Activated CD4-positive, alpha-beta T cell treated with anti-CD3 and anti-CD28 coated beads for 36 hours (primary cell): ENCODE measurements around the gene SH3PXD2B. TPM values are rescaled to one million over a fixed set of nuclear protein-coding genes. Genes with fewer than 3 reads are reported as not detected.

Experiments used
- ATAC-seq: fragments of 200-7000 bp; cut with Tn5 transposase; one replicate; pipeline ENCODE4 v1.10.0; 2021; ENCODE audit warnings: mild to moderate bottlenecking, moderate library complexity
- CTCF ChIA-PET: fragments of 350-600 bp; sonication (Branson Sonifier 250); formaldehyde crosslinking; loops from one replicate; lab custom pipeline; 2021; ENCODE audit warnings: antibody characterized with exemption; lab: Charles Lee
- POLR2A ChIA-PET: fragments of 350-600 bp; sonication (Branson Sonifier 250); formaldehyde crosslinking; loops from one replicate; lab custom pipeline; 2021; ENCODE audit warnings: antibody characterized with exemption, inconsistent platforms; lab: Charles Lee
- DNase-seq: peaks from one replicate; pipeline ENCODE4 v3.0.0-alpha.2; 2020
- H3K27ac Mint-ChIP-seq: one replicate; pipeline ENCODE4 v1.8.0; 2021; ENCODE audit warnings: mixed read lengths
- H3K27me3 Mint-ChIP-seq: one replicate; pipeline ENCODE4 v1.8.0; 2021; ENCODE audit warnings: mixed read lengths
- H3K36me3 Mint-ChIP-seq: one replicate; pipeline ENCODE4 v1.8.0; 2021; ENCODE audit warnings: low read depth, mixed read lengths
- H3K4me1 Mint-ChIP-seq: one replicate; pipeline ENCODE4 v1.8.0; 2021; ENCODE audit warnings: mixed read lengths
- H3K4me3 Mint-ChIP-seq: one replicate; pipeline ENCODE4 v1.8.0; 2021; ENCODE audit warnings: mild to moderate bottlenecking, moderate library complexity, mixed read lengths
- H3K9me3 Mint-ChIP-seq: one replicate; pipeline ENCODE4 v1.8.0; 2021; ENCODE audit warnings: low read depth, mixed read lengths
- intact Hi-C, 2 experiments: fragments of 100-400 bp; cut with DNase I in 1 of 2; cut with micrococcal nuclease in 1 of 2; formaldehyde crosslinking; loops; one replicate each; pipeline versions ENCODE4 v1.14.2 to v1.15.1; 2022 to 2024; cut with DNase I, micrococcal nuclease
- total RNA-seq, 2 experiments: library from RNA; stranded (reverse); gene quantifications; one replicate each; pipeline ENCODE4 v1.2.3, GENCODE V29; 2021

The SH3PXD2B gene
- total RNA-seq, 2 experiments from 2014 or later, result 1.3 to 1.8 TPM

DNA sequence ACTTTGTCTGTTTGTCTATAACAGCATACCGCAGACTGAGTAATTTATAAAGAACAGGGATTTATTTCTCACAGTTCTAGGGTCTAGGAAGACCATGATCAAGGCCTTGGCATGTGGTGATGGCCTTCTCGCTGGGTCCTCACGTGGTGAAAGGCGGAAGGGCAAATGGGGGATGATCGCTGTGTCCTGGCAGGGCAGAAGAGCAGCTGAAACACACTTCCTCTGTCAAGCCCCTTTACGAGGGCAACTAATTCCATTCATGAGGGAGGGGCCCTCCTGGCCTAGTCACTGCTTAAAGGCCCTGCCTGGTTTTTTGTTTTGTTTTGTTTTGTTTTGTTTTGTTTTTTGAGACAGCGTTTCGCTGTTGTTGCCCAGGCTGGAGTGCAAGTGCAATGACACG is 128.9 kb downstream of the SH3PXD2B start:
- Mint-ChIP-seq H3K4me1 (no peaks in the 10 kb centered on the region), H3K4me3 (no peak overlapping the region), H3K27ac (no peak overlapping the region), H3K27me3 (no peaks in the 10 kb centered on the region), H3K9me3 (no peaks in the 10 kb centered on the region), H3K36me3 (no peaks in the 10 kb centered on the region)
- intact Hi-C loops, result no loop called here
- POLR2A ChIA-PET, result no interaction called here
- ATAC-seq (no peak), DNase-seq (no peak)
- CTCF ChIA-PET, result interaction anchor here (0.7 kb wide), 1 partner anchor 221 kb away, joined by 3 read pairs; no protein-coding TSS in a partner anchor

DNA sequence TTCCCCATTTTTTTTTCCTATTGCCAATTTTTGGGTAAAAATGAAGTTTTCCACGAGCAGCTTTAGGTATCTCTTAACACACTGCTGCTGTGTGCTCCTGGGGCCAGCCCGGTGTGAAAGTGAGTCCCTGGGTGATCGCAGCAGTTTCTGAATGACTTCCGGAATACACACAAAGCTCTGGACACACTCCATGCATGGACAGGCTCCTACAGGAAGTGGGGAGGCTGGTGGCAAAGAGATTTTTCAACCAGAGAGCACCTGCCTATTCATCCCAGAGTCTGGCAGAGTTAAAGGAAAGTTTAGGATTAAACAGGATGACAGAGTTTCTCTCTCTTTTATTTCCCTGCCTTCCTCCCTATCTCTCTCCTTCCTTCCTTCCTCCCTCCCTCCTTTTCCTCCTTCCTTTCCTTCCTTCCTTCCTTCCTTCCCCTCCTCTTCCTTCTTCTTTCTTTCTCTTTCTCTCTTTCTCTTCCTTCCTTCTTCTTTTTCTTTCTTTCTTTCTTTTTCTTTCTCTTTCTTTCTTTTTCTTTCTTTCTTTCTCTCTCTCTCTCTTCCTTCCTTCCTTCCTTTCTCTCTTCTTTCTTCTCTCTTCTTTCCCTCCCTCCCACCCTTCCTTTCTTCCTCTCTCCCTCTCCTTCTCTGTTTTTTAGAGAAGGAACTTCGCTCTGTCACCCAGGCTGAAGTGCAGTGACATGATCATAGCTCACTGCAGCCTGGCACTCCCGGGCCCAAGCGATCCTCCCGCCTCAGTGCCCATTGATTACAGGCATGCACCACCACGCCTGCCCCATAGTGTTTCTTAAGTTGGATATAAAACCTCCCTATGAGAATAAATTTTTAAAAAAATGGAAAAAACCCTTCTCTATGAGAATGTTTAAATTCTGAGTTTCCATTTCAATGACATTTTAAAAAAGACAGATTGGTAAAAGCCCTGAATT is 132.0 kb downstream of the SH3PXD2B start:
- DNase-seq (no peak), ATAC-seq (no peak)
- Mint-ChIP-seq H3K27ac (no peak overlapping the region), H3K4me3 (no peak overlapping the region), H3K9me3 (no peaks in the 10 kb centered on the region), H3K36me3 (no peaks in the 10 kb centered on the region), H3K27me3 (no peaks in the 10 kb centered on the region), H3K4me1 (no peaks in the 10 kb centered on the region)
- CTCF ChIA-PET, result no interaction called here
- intact Hi-C loops, result no loop called here
- POLR2A ChIA-PET, result no interaction called here

DNA sequence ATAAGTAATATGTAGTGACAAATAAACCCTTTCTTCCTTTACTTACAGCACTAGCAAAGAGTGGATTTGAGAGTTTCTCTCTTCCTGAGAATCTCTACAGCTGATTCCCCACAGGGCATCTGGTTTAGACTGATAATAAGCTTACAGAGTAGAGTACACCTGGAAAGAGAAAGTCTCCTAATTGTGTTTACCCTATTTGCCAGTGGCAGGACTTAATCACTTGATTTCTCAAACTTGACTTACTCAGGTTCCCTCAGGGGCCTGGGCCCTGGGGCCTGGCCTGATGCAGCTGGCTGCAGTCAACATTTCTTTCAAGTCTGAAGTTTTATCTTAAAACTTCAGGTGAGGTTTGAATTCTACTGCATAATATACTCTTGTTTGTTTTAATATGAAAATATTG is 132.7 kb downstream of the SH3PXD2B start:
- ATAC-seq (no peak), DNase-seq (no peak)
- Mint-ChIP-seq H3K36me3 (no peaks in the 10 kb centered on the region), H3K27ac (no peak overlapping the region), H3K9me3 (no peaks in the 10 kb centered on the region), H3K4me3 (no peak overlapping the region), H3K27me3 (no peaks in the 10 kb centered on the region), H3K4me1 (no peaks in the 10 kb centered on the region)
- CTCF ChIA-PET, result no interaction called here
- POLR2A ChIA-PET, result interaction anchor here (0.6 kb wide), 1 partner anchor 122 kb away, joined by 5 read pairs; no protein-coding TSS in a partner anchor
- intact Hi-C loops, result no loop called here

DNA sequence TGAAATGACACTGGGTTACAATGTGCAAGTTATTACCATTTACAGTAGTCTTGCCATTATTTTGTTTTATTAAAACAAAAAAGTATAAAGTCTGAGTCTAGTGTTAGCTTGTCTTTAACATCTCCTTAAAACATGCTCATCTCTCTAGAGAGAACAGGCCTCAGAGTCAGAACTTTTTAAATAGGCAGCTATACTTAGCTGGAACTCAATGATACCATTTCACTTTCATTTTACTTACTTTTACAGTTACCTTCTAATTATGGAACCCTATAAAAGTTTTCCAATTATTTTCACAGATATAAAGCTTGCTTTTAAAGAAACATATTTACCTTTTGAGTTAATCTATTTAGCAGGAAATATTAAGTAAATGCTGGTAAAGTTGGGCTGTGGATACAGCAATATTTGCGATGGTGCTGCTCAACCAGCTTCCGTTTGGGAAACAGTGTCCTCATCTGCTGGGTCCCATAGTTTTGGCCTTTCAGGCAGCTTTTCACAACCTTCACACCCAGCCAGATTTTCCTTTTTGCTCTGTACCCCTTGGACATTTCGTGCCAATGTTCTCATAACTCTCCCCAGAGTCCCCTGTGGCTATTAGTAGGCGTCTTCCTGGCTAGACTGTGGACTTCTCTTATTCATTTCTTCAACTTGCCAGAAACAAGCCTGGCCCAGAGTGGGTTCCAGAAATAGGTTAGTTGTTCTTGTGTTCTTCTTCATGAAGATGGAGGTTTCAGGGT is 134.4 kb downstream of the SH3PXD2B start:
- ATAC-seq (no peak), DNase-seq (no peak)
- Mint-ChIP-seq H3K9me3 (no peaks in the 10 kb centered on the region), H3K4me3 (no peak overlapping the region), H3K27ac (no peak overlapping the region), H3K4me1 (no peaks in the 10 kb centered on the region), H3K36me3 (no peaks in the 10 kb centered on the region), H3K27me3 (no peaks in the 10 kb centered on the region)
- intact Hi-C loops, result no loop called here
- ChIA-PET CTCF (interaction anchor here (1.0 to 1.4 kb wide), 2 partner anchors 9 to 11 kb away, joined by 3 to 6 read pairs; no protein-coding TSS in a partner anchor), POLR2A (no interaction called here)

DNA sequence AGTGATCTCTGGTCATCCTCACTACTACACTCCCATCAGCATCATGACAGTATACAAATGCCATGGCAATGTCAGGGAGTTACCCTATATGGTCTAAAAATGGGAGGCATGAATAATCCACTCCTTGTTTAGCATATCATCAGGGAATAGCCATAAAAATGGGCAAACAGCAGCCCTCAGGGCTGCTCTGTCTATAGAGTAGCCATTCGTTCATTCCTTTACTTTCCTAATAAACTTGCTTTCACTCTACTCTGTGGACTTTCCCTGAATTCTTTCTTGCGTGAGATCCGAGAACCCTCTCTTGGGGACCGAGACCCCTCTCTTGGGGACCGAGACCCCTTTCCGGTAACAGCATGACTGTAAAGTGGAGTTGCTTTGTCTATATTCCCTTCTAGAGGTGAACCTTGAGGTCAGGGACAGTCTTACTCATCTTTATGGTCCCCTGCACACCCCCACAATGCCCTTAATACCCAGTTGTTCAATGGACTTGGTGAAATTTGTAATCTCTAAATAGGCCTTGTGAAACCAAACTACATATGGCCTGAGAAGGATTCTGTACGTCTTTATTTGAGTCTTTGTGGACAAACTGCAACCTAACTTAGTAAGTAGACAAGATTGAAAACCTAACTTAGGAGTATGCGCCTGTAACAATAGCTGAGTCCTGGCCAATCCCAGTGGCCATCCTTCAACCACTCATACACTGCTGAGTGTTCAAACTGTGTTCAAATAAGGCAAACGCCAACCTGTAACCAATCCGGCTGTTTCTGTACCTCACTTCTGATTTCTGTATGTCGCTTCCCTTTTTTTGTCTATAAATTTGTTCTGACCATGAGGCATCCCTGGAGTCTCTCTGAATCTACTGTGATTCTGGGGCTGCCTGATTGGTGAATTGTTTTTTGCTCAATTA is 138.5 kb downstream of the SH3PXD2B start:
- Mint-ChIP-seq H3K4me1 (no peaks in the 10 kb centered on the region), H3K27ac (no peak overlapping the region), H3K27me3 (no peaks in the 10 kb centered on the region), H3K36me3 (no peaks in the 10 kb centered on the region), H3K9me3 (no peaks in the 10 kb centered on the region), H3K4me3 (no peak overlapping the region)
- intact Hi-C loops, result no loop called here
- ATAC-seq (no peak), DNase-seq (no peak)
- POLR2A ChIA-PET, result no interaction called here
- CTCF ChIA-PET, result no interaction called here

DNA sequence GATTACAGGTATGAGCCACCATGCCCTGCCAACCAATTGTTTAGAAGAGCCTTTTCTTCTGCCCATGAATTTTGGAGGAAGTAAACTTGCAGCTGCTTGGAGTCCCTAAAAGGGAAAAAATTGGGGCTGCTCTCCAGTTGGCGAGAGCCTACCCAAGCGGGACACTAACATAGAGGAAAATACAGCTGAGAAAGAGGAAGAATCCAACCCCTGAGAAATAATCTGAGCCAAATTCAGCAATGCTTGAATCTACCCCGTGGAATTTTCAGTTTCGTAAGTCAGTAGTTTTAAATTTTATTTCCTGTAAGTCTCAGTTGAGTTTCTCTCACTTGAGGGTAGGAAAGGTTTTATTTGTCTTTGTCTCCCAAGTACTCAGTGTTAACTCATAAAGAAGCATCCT is 140.4 kb downstream of the SH3PXD2B start:
- Mint-ChIP-seq H3K4me1 (no peaks in the 10 kb centered on the region), H3K27ac (no peak overlapping the region), H3K27me3 (no peaks in the 10 kb centered on the region), H3K36me3 (no peaks in the 10 kb centered on the region), H3K9me3 (no peaks in the 10 kb centered on the region), H3K4me3 (no peak overlapping the region)
- CTCF ChIA-PET, result interaction anchor here (1.0 kb wide), 1 partner anchor 15 kb away, joined by 4 read pairs; no protein-coding TSS in a partner anchor
- POLR2A ChIA-PET, result interaction anchor here (0.7 kb wide), 1 partner anchor 204 kb away, joined by 5 read pairs; no protein-coding TSS in a partner anchor
- ATAC-seq, result no peak
- DNase-seq, result no peak
- intact Hi-C loops, result no loop called here

DNA sequence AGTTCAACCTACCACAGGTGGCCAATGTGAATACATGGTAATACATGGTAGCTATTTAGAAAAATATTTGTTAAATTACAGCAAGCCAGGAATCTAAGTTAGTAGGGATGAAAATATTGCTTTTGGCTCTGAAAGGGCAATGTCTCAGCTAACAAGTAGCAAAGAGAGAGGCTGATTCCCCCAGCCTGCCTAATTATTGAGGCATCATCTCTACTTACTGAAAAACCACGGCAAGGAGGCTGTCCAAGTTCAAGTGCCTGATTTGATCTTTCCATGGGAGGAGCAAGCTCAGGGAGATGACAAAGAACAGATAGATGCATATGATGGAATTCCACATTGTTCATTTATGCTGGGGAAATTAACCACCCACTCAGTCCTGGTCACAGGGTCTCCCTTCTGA is 142.0 kb downstream of the SH3PXD2B start:
- POLR2A ChIA-PET, result no interaction called here
- no peak overlapping the region for H3K27ac Mint-ChIP-seq
- H3K27me3 Mint-ChIP-seq, result no peaks in the 10 kb centered on the region
- no peaks in the 10 kb centered on the region for H3K36me3 Mint-ChIP-seq
- DNase-seq (no peak), ATAC-seq (no peak)
- H3K9me3 Mint-ChIP-seq, result no peaks in the 10 kb centered on the region
- CTCF ChIA-PET, result interaction anchor here (1.2 kb wide), 1 partner anchor 88 kb away, joined by 3 read pairs; no protein-coding TSS in a partner anchor
- no peaks in the 10 kb centered on the region for H3K4me1 Mint-ChIP-seq
- intact Hi-C loops, result no loop called here
- no peak overlapping the region for H3K4me3 Mint-ChIP-seq

DNA sequence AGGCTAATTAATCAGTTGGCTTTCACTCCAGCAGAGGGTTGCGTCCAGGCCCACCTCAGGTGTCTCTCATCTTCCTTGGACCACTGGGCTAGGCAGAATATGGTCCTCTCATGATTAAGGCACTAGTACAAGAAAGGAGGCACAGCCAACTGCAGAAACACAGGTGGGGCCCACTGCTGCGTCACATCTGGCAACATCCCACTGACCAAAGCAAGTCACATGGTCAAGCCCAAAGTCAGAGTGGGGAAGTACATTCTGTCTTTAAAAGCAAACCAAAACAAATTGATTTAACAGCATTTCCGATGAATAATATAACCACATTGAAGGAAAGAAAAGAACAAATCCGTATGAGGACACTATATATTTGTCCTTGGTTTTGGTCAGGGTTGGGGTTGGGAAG is 142.7 kb downstream of the SH3PXD2B start:
- ATAC-seq (no peak), DNase-seq (no peak)
- no peaks in the 10 kb centered on the region for H3K9me3 Mint-ChIP-seq
- POLR2A ChIA-PET, result no interaction called here
- H3K4me1 Mint-ChIP-seq, result no peaks in the 10 kb centered on the region
- CTCF ChIA-PET, result interaction anchor here (0.7 to 1.2 kb wide), 2 partner anchors 19 to 87 kb away, joined by 3 read pairs; no protein-coding TSS in a partner anchor
- no peaks in the 10 kb centered on the region for H3K36me3 Mint-ChIP-seq
- H3K27ac Mint-ChIP-seq, result no peak overlapping the region
- intact Hi-C loops, result no loop called here
- H3K27me3 Mint-ChIP-seq, result no peaks in the 10 kb centered on the region
- no peak overlapping the region for H3K4me3 Mint-ChIP-seq

DNA sequence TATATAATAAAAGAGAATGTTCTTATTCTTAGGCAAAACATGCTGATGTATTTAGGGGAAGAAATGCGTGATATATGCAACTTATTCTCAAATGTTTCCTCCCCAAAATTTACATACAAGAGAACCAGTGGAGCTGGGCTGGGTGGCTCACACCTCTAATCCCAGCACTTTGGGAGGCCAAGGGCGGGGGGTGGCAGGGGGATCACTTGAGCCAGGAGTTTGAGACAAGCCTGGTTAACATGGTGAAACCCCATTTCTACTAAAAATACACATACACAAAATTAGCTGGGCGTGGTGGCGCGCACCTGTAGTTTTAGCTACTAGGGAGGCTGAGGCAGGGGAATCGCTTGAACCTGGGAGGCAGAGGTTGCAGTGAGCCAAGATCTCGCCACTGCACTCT is 143.3 kb downstream of the SH3PXD2B start:
- H3K36me3 Mint-ChIP-seq, result no peaks in the 10 kb centered on the region
- no peaks in the 10 kb centered on the region for H3K27me3 Mint-ChIP-seq
- H3K9me3 Mint-ChIP-seq, result no peaks in the 10 kb centered on the region
- ATAC-seq (no peak), DNase-seq (no peak)
- no peak overlapping the region for H3K27ac Mint-ChIP-seq
- CTCF ChIA-PET, result interaction anchor here (0.7 to 1.2 kb wide), 3 partner anchors 9 to 86 kb away, joined by 3 to 6 read pairs (median 3); no protein-coding TSS in a partner anchor
- no peak overlapping the region for H3K4me3 Mint-ChIP-seq
- intact Hi-C loops, result no loop called here
- POLR2A ChIA-PET, result no interaction called here
- no peaks in the 10 kb centered on the region for H3K4me1 Mint-ChIP-seq

DNA sequence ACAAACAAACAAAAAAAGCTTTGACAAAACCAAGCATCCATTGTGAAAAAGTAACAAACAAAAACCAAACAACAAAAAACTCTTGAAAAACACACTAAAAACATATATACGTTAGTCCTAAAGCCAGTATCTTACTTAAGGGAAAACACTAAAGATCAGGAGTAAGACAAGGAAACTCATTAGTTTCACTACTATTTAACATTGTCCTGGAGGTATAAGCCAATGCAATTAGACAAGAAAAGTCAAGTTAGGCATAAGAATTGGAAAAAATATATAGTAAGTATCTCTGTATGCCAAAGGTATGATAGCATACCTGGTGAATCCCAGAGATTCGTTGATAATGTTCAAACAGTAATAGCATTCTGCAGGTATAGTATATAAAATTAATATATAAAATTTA is 148.9 kb downstream of the SH3PXD2B start:
- intact Hi-C loops, result no loop called here

More for the DNA sequence above, 148.9 kb downstream of the SH3PXD2B start:
- H3K27ac Mint-ChIP-seq, result no peak overlapping the region
- no peak for ATAC-seq
- POLR2A ChIA-PET, result no interaction called here
- no peaks in the 10 kb centered on the region for H3K36me3 Mint-ChIP-seq
- DNase-seq, result no peak
- CTCF ChIA-PET, result no interaction called here
- peaks cover 3% of the 10 kb centered on the region for H3K9me3 Mint-ChIP-seq
- no peaks in the 10 kb centered on the region for H3K4me1 Mint-ChIP-seq
- H3K27me3 Mint-ChIP-seq, result peaks cover 4% of the 10 kb centered on the region
- no peak overlapping the region for H3K4me3 Mint-ChIP-seq
